HG03060 (cell line): ENCODE results near the gene GPR55.

ENCODE experiments used
- ATAC-seq: cut with Tn5 transposase; IDR thresholded peaks from one replicate; pipeline ENCODE4 v1.9.1; 2021; ENCODE audit warnings: low read depth, moderate number of reproducible peaks; ENCODE audit not compliant: unreplicated experiment

The GPR55 gene

GRCh38 chr2:230921806-230922595 lies 3.0 kb downstream of the GPR55 start:
- ATAC-seq, result no peak

DNA sequence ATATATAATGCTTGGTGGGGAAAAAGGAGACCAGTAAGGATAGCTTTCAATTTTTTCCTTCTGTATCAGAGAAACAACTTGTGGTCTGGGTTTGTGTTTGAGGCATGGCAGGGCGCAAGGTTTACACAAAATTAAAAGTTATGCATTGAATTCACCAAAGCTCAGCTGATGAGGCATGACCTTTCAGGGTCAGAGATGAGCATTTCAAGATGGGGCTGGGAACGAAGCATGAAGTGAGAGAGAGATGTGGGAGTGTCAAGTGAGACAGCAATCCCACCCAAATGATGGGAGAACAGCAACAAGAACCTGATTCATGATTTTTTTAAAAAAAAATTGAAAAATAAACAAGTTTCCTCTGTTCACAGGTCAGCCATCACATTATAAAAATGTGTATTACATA lies 4.9 kb downstream of the GPR55 start:
- no peak for ATAC-seq

- no peak for ATAC-seq
Measured at GRCh38 chr2:230919681-230920080, 5.4 kb downstream of the GPR55 start.

DNA sequence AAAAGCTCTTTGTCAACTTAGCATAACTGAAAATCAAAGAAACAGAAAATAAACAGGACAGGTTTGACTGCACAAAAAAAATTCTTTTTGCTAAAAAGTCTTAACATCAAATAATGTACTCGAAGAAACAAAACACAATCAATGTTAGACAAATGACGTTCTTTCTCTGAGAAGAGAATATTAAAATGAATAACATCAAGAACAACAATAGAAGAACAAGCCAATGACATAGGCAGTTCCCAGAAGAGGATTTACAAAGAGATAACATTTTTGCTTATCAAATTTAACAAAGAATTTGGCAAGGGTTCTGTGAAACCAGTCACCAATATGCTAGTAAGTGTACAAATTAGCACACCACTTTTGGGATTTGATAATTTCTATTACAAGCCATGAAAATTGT lies 5.8 kb downstream of the GPR55 start:
- ATAC-seq, result no peak

GRCh38 chr2:230916218-230916617 lies 8.8 kb downstream of the GPR55 start:
- no peak for ATAC-seq

DNA sequence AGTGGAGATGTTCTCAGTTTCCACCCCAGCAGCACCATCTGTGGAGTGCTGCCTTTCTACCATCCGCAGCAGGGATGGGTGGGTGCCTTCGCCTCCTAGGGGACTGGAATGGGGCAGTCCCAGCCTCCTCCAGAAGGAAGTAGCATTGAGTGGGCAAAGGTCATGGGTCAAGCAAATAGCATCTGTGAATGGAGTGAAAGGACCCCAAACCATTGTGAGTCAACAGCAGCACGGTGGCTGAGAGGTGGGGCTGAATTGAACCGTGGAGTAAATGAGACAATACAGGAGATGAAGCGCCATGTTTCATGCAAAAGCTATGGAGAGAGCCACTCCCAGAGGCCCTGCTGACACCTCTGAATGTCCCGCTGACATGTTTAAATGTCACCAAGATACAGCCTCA lies 9.7 kb downstream of the GPR55 start:
- no peak for ATAC-seq

DNA sequence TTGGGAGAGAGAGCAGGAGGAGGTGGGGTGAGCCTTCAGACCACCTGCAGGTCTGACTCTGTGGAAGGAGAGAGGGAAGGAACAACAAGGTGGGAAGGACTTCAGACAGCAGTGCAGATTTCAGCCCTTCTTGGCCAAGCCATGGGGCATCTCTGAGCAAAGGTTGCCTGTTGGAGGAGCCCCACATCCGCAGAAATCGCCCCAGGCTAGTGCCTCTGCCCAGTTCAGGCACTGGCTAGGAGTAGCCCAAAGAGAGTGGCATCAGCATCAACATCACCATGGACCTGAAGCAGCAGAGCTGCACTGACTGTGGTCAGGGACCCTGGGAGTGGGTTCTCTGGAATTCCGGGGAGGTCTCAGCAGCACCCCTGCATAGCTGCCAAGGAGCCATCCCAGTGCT lies 10.2 kb downstream of the GPR55 start:
- ATAC-seq, result no peak

- no peak for ATAC-seq
Measured at GRCh38 chr2:230913406-230914143, 11.5 kb downstream of the GPR55 start.

DNA sequence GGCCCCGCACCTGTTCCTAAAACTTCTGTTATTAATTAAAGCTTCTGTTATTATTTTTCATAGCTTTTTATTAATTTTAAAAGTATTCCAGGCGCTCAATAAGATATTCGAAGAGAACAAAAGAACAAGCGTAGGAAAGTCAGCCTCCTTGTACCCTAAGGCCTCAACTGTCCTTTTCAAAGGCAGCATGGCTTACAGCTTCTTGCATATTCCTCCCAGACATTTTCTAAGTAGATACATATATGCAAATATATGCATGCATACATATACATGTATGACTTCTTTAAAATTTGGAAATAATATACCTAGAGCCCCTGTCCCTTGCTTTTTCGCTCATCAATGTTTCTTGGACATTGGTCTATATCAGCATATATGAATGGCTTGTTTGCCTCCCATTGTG lies 12.3 kb downstream of the GPR55 start:
- no peak for ATAC-seq

DNA sequence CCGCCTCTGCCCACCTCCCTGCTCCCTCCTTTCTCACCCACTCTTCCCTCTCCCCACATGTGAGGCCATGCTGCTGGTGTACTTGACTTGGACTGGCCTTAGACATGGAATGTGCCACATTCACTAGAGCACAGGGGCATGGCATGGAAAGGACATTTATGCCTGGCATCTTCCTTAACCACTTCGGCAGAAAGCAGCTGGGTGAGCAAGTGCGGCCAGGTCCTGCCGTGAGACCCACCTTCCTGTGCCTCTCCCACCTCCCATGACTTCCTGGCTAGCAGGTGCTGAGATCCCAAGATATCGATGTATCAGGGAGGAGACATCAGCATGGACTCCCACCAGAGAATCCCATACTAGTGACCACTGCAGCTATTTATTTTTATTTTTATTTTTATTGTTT lies 13.0 kb downstream of the GPR55 start:
- ATAC-seq, result no peak

DNA sequence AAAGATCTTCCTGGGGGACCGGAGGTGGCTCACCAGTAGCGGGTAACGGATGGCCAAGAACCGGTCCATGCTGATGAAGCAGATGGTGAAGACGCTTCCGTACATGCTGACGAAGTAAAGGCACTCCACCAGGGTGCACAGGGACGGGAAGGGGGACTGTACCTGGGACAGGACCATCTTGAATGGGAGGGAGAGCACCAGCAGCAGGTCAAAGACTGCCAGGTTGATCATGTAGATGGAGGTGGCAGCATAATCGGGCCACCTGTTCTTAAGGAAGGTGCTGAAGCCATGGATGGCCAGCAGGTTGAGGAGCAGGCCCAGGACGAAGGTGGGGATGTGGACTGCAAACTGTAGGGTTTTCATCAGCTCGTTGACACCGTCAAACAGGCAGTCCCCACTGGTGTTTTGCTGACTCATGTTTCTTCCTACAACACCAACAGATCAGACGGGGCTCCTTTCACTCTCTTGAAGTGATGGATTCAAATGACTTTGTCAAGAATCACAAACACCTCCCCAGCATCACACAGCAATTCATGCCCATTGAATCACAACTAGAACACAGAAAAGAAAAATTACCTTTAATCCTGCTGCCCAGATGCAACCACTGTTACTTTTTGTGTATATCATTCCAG lies 14.4 kb downstream of the GPR55 start:
- no peak for ATAC-seq

DNA sequence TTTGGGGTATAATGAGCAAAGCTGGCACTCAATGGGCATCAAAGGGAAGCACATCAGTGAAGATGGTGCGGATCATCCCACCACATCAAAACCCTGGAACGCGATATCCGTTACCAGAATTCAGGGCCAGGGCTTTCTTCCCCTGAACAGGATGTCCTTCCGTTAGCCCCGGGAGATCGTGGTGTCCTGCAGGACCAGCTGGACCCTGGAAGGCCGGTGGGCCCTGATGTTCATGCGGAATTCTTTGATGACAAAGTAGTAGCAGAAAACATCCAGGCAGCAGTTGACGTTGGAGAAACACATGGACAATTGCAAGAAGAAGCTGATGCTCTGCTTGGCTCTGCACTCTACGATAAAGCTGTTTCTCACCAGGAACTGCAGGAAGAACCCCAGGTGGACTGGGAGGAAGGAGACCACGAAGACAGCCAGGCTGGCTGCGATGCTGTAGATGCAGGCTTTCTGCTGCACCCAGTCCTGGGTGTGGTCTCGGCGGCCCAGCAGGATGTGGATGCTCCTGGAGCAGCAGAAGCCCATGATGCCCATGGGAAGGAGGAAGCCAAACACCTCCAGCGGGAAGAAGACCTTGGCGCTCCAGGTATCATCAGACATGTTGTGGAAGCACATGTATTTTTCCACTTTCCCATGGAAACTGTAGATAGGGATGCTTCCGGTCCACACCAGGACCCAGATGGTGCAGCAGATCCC lies 15.0 kb downstream of the GPR55 start:
- no peak for ATAC-seq

- ATAC-seq, result no peak
Measured at GRCh38 chr2:230908595-230909191, 16.3 kb downstream of the GPR55 start.

- ATAC-seq, result no peak
Measured at GRCh38 chr2:230908092-230908594, 16.9 kb downstream of the GPR55 start.

- ATAC-seq, result no peak
Measured at GRCh38 chr2:230907361-230908091, 17.5 kb downstream of the GPR55 start.

DNA sequence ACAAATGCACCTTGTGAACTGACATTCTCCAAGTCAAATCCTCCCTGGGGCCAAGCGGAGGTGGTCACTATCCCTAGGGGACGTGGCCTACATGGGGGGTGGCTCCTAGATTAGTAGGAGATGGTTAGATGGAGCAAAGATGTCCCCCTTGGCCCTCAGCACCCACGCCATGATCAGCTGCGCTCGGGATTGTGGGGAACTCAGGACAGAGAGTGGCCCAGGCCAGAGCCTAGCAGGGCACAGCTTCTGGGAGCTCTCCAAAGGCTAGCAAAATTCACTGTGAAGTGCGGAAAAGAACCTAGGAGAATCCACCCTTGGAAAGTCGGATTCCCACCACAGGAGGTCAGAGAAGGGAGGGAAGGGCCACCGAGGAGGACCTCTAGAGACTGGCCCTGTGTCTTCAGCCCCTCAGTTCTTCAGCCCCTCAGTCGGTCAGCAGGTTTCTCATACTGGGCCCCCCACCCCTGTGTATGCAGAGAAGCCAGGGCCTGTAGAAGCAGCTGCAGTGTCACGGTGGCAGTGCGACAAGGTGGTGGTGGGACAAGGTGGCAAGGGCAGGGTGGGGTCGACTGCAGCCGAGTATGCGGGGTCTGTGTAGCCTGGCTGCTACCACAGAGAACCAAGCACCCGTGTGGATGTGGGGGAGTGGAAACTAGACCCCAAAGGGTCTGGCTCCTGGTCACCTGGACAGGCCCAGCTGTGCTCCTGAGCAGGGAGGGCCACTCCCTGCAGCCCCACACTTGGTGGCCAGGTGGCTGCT lies 18.4 kb downstream of the GPR55 start:
- ATAC-seq, result no peak

DNA sequence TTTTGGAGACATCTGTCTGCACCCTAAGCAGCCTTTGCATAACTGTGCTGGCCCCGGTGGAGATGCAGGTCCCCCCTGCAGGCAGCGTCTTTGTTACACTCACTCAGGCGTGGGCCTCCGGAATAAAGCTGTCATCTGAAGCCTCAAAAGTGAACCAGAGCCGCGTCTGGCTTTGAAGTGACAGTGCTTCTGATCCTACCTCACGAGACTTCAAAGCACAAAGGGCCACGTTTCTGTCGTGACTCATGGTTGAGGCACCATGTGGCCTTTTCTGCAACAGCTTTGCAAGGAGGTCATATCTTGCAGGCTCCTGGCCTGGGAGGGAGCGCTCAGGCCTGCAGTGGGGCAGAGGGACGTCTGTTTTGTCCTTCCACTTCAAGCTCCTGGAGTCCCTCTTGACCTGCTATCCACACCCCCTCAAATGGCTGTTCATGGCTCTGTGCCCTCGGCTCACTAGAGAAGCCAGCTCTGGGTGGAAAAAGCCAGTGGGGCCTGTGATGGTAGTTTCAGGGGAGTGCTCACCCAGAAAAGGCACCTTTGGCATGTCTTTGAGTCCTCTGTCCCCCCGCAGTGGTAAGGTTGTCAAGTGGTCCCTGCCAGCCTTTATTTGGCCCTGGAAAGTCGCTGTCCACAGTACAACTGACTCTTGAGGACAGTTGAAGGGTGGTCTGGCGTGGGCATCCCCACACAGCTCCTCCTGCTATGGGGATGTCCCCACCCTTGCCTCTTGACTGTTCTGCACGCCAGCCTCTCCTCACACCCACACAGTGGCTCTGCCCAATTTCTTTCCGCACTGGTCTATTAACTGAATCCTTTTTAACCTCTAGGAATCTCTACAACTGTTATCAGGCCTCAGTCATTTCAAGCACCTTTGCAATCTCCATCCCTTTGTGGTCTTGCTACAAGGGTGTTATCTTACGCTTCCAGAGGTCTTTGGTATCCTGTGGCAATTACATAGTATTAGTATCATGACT lies 19.3 kb downstream of the GPR55 start:
- no peak for ATAC-seq
